Gastroesophageal sphincter (tissue), 3 donors: ENCODE results near the gene GRIA3.

Experiments
- CTCF ChIP-seq, 4 experiments: fragments of 200-600 bp in 2 of 4; fragments of 450-650 bp in 2 of 4; sonication (generic) in 1 of 4; IDR thresholded peaks; one replicate each; pipeline ENCODE4 v1.5.1; 2017 to 2019; ENCODE audit warnings: antibody characterized with exemption in 4 of 4, mild to moderate bottlenecking in 2 of 4, moderate library complexity in 2 of 4
- EP300 ChIP-seq: sonication (generic); formaldehyde crosslinking; IDR thresholded peaks from one replicate; pipeline ENCODE4 v1.6.1; 2017; ENCODE audit warnings: antibody characterized with exemption, mild to moderate bottlenecking

- no peak for TF ChIP-seq CTCF (IDR thresholded peaks at IDR 0.05)
- no peak for TF ChIP-seq EP300
Observed at GRCh38 chrX:123263747-123264146, 79.7 kb downstream of the GRIA3 start.
